Measurements from ENCODE around the gene LY86.

LY86 gene

GRCh38 chr6:6674872-6675271, 86.4 kb downstream of the LY86 start:
- peaks cover 32% of the 10 kb centered on the region for H3K4me1 Mint-ChIP-seq
- H3K9me3 Mint-ChIP-seq, result peaks cover 23% of the 10 kb centered on the region
- DNase-seq, result no peak
- H3K36me3 Mint-ChIP-seq (ENCODE audit: low read depth), result peaks cover 4% of the 10 kb centered on the region
- peak; percentile 44 for TF ChIP-seq CTCF (IDR thresholded peaks at IDR 0.05)
- H3K27me3 Mint-ChIP-seq (ENCODE audit: low read depth, poor library complexity), result peaks cover 11% of the 10 kb centered on the region
- no peak overlapping the region for H3K4me3 Mint-ChIP-seq
- peak overlapping the region; percentile 29 for H3K27ac Mint-ChIP-seq

GRCh38 chr6:6676910-6677441, 88.5 kb downstream of the LY86 start:
- Mint-ChIP-seq H3K4me3 (no peak overlapping the region), H3K4me1 (peaks cover 48% of the 10 kb centered on the region), H3K27ac (no peak overlapping the region), H3K9me3 (peaks cover 6% of the 10 kb centered on the region), H3K27me3 (ENCODE audit: low read depth, poor library complexity) (peaks cover 7% of the 10 kb centered on the region), H3K36me3 (ENCODE audit: low read depth) (peaks cover 4% of the 10 kb centered on the region)
- DNase-seq, result peak; percentile 86
- TF ChIP-seq CTCF (IDR thresholded peaks at IDR 0.05), result peak; percentile 98

- Mint-ChIP-seq H3K36me3 (ENCODE audit: low read depth) (peaks cover 1% of the 10 kb centered on the region), H3K27ac (no peak overlapping the region), H3K4me1 (peaks cover 56% of the 10 kb centered on the region), H3K4me3 (no peak overlapping the region), H3K9me3 (peaks cover 2% of the 10 kb centered on the region), H3K27me3 (ENCODE audit: low read depth, poor library complexity) (peaks cover 4% of the 10 kb centered on the region)
- DNase-seq, result no peak
- TF ChIP-seq CTCF (IDR thresholded peaks at IDR 0.05), result no peak
These were observed 89.7 kb downstream of the LY86 start for GRCh38 chr6:6678185-6678671.

GRCh38 chr6:6678811-6679210, 90.3 kb downstream of the LY86 start:
- H3K27ac Mint-ChIP-seq, result no peak overlapping the region
- H3K4me3 Mint-ChIP-seq, result no peak overlapping the region

GRCh38 chr6:6679633-6680032, 91.1 kb downstream of the LY86 start:
- Mint-ChIP-seq H3K4me1 (peaks cover 70% of the 10 kb centered on the region), H3K36me3 (ENCODE audit: low read depth) (no peaks in the 10 kb centered on the region), H3K4me3 (no peak overlapping the region), H3K27me3 (ENCODE audit: low read depth, poor library complexity) (peaks cover 3% of the 10 kb centered on the region), H3K9me3 (peaks cover 3% of the 10 kb centered on the region), H3K27ac (no peak overlapping the region)
- no peak for TF ChIP-seq CTCF (IDR thresholded peaks at IDR 0.05)
- no peak for DNase-seq

More at GRCh38 chr6:6678811-6679210, 90.3 kb downstream of the LY86 start:
- DNase-seq, result no peak
- no peaks in the 10 kb centered on the region for H3K9me3 Mint-ChIP-seq
- H3K4me1 Mint-ChIP-seq, result peaks cover 62% of the 10 kb centered on the region
- H3K36me3 Mint-ChIP-seq (ENCODE audit: low read depth), result no peaks in the 10 kb centered on the region
- H3K27me3 Mint-ChIP-seq (ENCODE audit: low read depth, poor library complexity), result peaks cover 3% of the 10 kb centered on the region
- no peak for TF ChIP-seq CTCF (IDR thresholded peaks at IDR 0.05)

- Mint-ChIP-seq H3K27ac (no peak overlapping the region), H3K4me3 (no peak overlapping the region), H3K9me3 (peaks cover 4% of the 10 kb centered on the region), H3K4me1 (peaks cover 77% of the 10 kb centered on the region), H3K27me3 (ENCODE audit: low read depth, poor library complexity) (peaks cover 3% of the 10 kb centered on the region), H3K36me3 (ENCODE audit: low read depth) (no peaks in the 10 kb centered on the region)
- no peak for DNase-seq
- no peak for TF ChIP-seq CTCF (IDR thresholded peaks at IDR 0.05)
These were observed 92.0 kb downstream of the LY86 start for GRCh38 chr6:6680526-6680925.
